ENCODE data around the gene IRF8. TPM values are rescaled to one million over a fixed set of nuclear protein-coding genes. Genes with fewer than 3 reads are reported as not detected.

Gene IRF8
- total RNA-seq, 1 donor from 2014 or later, result 0.59 TPM

DNA sequence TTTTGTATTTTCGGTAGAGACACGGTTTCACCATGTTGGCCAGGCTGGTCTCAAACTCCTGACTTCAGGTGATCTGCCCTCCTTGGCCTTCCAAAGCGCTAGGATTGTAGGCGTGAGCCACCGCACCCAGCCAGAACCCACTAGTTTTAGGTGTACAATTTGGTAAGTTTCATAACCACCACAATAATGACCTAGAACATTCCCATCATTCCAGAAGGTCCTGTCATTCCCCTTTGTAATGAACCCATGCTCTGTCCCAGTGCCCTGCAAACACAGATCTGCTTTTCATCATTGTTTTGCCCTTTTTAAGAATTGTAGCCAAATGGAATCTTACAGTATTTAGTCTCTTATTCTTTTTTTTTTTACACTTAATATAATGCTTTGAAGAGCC, 35.6 kb upstream of the IRF8 start:
- Histone ChIP-seq H3K9me3 (ENCODE audit: insufficient read depth, low read depth, low read length) (no peaks in the 10 kb centered on the region), H2AFZ (ENCODE audit: low read depth, low read length) (no peak overlapping the region), H3K27me3 (ENCODE audit: insufficient read depth, low read length) (peaks cover 2% of the 10 kb centered on the region), H3K4me3 (ENCODE audit: insufficient read depth, low read depth, low read length) (no peak overlapping the region), H3K79me2 (ENCODE audit: insufficient read depth, low read length) (no peaks in the 10 kb centered on the region), H3K4me1 (ENCODE audit: insufficient read depth, low read length) (no peaks in the 10 kb centered on the region), H3K36me3 (ENCODE audit: insufficient read depth, low read length) (no peaks in the 10 kb centered on the region), H3K9ac (ENCODE audit: low read length) (no peak overlapping the region), H3K4me2 (ENCODE audit: low read length) (no peak overlapping the region), H4K20me1 (ENCODE audit: insufficient read depth, low read length) (no peaks in the 10 kb centered on the region), H3K27ac (ENCODE audit: low read depth, low read length) (no peak overlapping the region)
- Mint-ChIP-seq H3K27me3 (ENCODE audit: low read depth, unreplicated experiment) (peaks cover 28% of the 10 kb centered on the region), H3K4me3 (ENCODE audit: unreplicated experiment) (no peak overlapping the region), H3K4me1 (ENCODE audit: low read depth, unreplicated experiment) (peaks cover 3% of the 10 kb centered on the region), H3K27ac (ENCODE audit: unreplicated experiment) (peak overlapping the region; percentile 11), H3K36me3 (ENCODE audit: low read depth, unreplicated experiment) (no peaks in the 10 kb centered on the region), H3K9me3 (ENCODE audit: unreplicated experiment) (no peaks in the 10 kb centered on the region)
- TF ChIP-seq, protein P1, sequence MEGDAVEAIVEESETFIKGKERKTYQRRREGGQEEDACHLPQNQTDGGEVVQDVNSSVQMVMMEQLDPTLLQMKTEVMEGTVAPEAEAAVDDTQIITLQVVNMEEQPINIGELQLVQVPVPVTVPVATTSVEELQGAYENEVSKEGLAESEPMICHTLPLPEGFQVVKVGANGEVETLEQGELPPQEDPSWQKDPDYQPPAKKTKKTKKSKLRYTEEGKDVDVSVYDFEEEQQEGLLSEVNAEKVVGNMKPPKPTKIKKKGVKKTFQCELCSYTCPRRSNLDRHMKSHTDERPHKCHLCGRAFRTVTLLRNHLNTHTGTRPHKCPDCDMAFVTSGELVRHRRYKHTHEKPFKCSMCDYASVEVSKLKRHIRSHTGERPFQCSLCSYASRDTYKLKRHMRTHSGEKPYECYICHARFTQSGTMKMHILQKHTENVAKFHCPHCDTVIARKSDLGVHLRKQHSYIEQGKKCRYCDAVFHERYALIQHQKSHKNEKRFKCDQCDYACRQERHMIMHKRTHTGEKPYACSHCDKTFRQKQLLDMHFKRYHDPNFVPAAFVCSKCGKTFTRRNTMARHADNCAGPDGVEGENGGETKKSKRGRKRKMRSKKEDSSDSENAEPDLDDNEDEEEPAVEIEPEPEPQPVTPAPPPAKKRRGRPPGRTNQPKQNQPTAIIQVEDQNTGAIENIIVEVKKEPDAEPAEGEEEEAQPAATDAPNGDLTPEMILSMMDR (IDR thresholded peaks at IDR 0.05; ENCODE audit: insufficient read depth, low read depth, low read length), result no peak
- TF ChIP-seq EZH2 (IDR thresholded peaks at IDR 0.05; ENCODE audit: insufficient read depth, low read length), result no peak
- FAIRE-seq (no peak), DNase-seq (ENCODE audit: low read depth) (peak; percentile 29)

DNA sequence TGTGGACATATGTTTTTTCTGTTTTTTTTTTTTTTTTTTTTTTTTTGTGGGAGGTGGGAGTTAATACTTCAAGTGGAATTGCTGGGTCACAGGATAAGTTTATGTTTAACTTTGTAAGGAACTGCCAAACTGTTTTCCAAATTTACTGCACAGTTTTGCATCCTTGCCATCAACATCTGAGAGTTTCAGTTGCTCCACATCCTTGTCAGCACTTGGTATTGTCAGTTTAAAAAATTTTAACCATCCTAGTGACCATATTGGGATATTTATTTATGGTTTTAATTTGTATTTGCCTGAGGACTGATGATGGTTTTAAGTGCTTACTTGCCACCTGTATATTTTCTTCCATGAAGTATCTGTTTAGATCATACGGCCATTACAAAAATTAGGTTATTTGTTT, 34.0 kb upstream of the IRF8 start:
- H3K36me3 Mint-ChIP-seq (ENCODE audit: low read depth, unreplicated experiment), result no peaks in the 10 kb centered on the region
- H3K4me3 Mint-ChIP-seq (ENCODE audit: unreplicated experiment), result no peak overlapping the region

DNA sequence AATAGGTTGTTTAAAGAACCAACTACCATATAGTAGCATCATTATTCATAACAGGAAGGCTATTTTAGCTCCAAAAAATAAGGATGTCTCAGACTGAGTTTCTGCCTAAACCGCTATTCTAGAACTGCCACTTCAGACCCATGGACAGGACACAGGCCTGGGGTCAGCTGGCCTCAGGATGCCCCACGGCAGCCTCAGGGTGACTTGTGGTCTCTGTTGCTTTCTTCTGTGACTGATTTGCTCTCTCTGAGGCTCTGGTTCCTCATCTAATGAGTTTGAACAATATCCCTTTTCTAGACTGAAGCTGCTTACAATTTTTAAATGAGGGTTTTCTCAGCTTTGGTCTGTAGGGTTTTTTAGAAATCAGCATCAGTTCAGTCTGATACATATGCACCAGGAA, 31.8 kb upstream of the IRF8 start:
- no peak for FAIRE-seq
- H4K20me1 ChIP-seq (ENCODE audit: insufficient read depth, low read length), result no peaks in the 10 kb centered on the region
- H3K4me3 ChIP-seq (ENCODE audit: insufficient read depth, low read depth, low read length), result no peak overlapping the region
- peaks cover 9% of the 10 kb centered on the region for H3K4me1 Mint-ChIP-seq (ENCODE audit: low read depth, unreplicated experiment)
- H3K9me3 ChIP-seq (ENCODE audit: insufficient read depth, low read depth, low read length), result no peaks in the 10 kb centered on the region
- no peak overlapping the region for H3K9ac ChIP-seq (ENCODE audit: low read length)
- H3K4me2 ChIP-seq (ENCODE audit: low read length), result no peak overlapping the region
- peaks cover 16% of the 10 kb centered on the region for H3K27me3 ChIP-seq (ENCODE audit: insufficient read depth, low read length)
- H3K79me2 ChIP-seq (ENCODE audit: insufficient read depth, low read length), result no peaks in the 10 kb centered on the region
- H3K27me3 Mint-ChIP-seq (ENCODE audit: low read depth, unreplicated experiment), result peaks cover 10% of the 10 kb centered on the region
- no peak overlapping the region for H3K27ac Mint-ChIP-seq (ENCODE audit: unreplicated experiment)
- H3K9me3 Mint-ChIP-seq (ENCODE audit: unreplicated experiment), result peaks cover 3% of the 10 kb centered on the region
- H3K4me1 ChIP-seq (ENCODE audit: insufficient read depth, low read length), result no peaks in the 10 kb centered on the region
- H2AFZ ChIP-seq (ENCODE audit: low read depth, low read length), result no peak overlapping the region
- no peaks in the 10 kb centered on the region for H3K36me3 ChIP-seq (ENCODE audit: insufficient read depth, low read length)
- H3K27ac ChIP-seq (ENCODE audit: low read depth, low read length), result no peak overlapping the region
- no peak for DNase-seq (ENCODE audit: low read depth)
- H3K4me3 Mint-ChIP-seq (ENCODE audit: unreplicated experiment), result no peak overlapping the region
- TF ChIP-seq EZH2 (IDR thresholded peaks at IDR 0.05; ENCODE audit: insufficient read depth, low read length), result no peak
- TF ChIP-seq, protein P1 (IDR thresholded peaks at IDR 0.05; ENCODE audit: insufficient read depth, low read depth, low read length), result no peak
- H3K36me3 Mint-ChIP-seq (ENCODE audit: low read depth, unreplicated experiment), result no peaks in the 10 kb centered on the region

More for the DNA sequence above, 34.0 kb upstream of the IRF8 start:
- peaks cover 3% of the 10 kb centered on the region for H3K9me3 Mint-ChIP-seq (ENCODE audit: unreplicated experiment)
- H3K27ac ChIP-seq (ENCODE audit: low read depth, low read length), result no peak overlapping the region
- no peaks in the 10 kb centered on the region for H3K9me3 ChIP-seq (ENCODE audit: insufficient read depth, low read depth, low read length)
- H3K27me3 ChIP-seq (ENCODE audit: insufficient read depth, low read length), result peaks cover 7% of the 10 kb centered on the region
- no peak overlapping the region for H3K27ac Mint-ChIP-seq (ENCODE audit: unreplicated experiment)
- H4K20me1 ChIP-seq (ENCODE audit: insufficient read depth, low read length), result no peaks in the 10 kb centered on the region
- FAIRE-seq (no peak), DNase-seq (ENCODE audit: low read depth) (no peak)
- H3K79me2 ChIP-seq (ENCODE audit: insufficient read depth, low read length), result no peaks in the 10 kb centered on the region
- no peak overlapping the region for H3K4me3 ChIP-seq (ENCODE audit: insufficient read depth, low read depth, low read length)
- H3K9ac ChIP-seq (ENCODE audit: low read length), result no peak overlapping the region
- H2AFZ ChIP-seq (ENCODE audit: low read depth, low read length), result no peak overlapping the region
- no peak overlapping the region for H3K4me2 ChIP-seq (ENCODE audit: low read length)
- TF ChIP-seq, protein P1 (IDR thresholded peaks at IDR 0.05; ENCODE audit: insufficient read depth, low read depth, low read length), result no peak
- no peak for TF ChIP-seq EZH2 (IDR thresholded peaks at IDR 0.05; ENCODE audit: insufficient read depth, low read length)
- no peaks in the 10 kb centered on the region for H3K36me3 ChIP-seq (ENCODE audit: insufficient read depth, low read length)
- peaks cover 3% of the 10 kb centered on the region for H3K4me1 Mint-ChIP-seq (ENCODE audit: low read depth, unreplicated experiment)
- H3K4me1 ChIP-seq (ENCODE audit: insufficient read depth, low read length), result no peaks in the 10 kb centered on the region
- H3K27me3 Mint-ChIP-seq (ENCODE audit: low read depth, unreplicated experiment), result peaks cover 20% of the 10 kb centered on the region

Data from astrocyte (in vitro differentiated cells and primary cell).